ENCODE results near the gene SLC24A3.

DNA sequence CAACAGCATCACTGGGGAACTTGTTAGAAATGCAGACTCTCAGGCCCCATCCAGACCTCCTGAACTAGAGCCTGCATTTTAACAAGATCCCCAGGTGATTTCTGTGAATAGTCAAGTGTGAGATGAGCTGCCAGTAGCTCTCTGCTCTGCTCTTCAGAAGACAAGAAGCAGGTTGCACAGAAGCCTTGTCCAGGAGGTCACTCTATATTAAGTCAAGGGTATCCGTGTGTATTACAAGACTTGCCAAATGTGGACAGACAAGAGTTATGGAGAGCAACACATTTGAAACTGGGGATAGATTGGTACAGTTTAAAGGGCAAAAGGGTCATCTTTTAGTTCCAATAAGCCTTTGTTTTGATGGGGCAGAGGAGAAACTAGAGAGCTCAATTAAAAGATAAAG is 522.4 kb downstream of the SLC24A3 start:
- TF ChIP-seq, protein P1, sequence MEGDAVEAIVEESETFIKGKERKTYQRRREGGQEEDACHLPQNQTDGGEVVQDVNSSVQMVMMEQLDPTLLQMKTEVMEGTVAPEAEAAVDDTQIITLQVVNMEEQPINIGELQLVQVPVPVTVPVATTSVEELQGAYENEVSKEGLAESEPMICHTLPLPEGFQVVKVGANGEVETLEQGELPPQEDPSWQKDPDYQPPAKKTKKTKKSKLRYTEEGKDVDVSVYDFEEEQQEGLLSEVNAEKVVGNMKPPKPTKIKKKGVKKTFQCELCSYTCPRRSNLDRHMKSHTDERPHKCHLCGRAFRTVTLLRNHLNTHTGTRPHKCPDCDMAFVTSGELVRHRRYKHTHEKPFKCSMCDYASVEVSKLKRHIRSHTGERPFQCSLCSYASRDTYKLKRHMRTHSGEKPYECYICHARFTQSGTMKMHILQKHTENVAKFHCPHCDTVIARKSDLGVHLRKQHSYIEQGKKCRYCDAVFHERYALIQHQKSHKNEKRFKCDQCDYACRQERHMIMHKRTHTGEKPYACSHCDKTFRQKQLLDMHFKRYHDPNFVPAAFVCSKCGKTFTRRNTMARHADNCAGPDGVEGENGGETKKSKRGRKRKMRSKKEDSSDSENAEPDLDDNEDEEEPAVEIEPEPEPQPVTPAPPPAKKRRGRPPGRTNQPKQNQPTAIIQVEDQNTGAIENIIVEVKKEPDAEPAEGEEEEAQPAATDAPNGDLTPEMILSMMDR (IDR thresholded peaks at IDR 0.05; ENCODE audit: low read depth, low read length): no peak
- no peak for TF ChIP-seq POLR2A (IDR thresholded peaks at IDR 0.05; ENCODE audit: extremely low read depth, insufficient read length)

Data from NB4 (cell line).